Measurements from ENCODE around the gene SCAMP5.

DNA sequence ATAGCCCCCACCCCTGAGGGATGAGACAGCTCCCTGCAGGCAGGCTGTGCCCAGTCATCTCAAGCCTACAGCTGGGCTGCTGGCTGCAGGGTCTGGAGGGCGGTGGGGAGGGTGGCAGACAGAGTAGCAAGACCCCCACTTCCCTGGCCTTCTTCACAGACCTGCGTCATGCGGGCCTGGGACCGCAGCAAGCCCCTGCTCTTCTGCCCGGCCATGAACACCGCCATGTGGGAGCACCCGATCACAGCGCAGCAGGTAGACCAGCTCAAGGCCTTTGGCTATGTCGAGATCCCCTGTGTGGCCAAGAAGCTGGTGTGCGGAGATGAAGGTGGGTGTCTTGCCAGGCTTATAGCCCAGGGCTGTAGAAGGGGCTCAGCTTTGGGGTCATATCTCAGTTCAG is 53.0 kb downstream of the SCAMP5 start:
- TF ChIP-seq ELF1 (CRISPR knock-in tag; IDR thresholded peaks at IDR 0.05) (no peak), HNRNPLL (IDR thresholded peaks at IDR 0.05; ENCODE audit: low read depth, low read length, poor library complexity, severe bottlenecking) (no peak), CBX2 (IDR thresholded peaks at IDR 0.05; ENCODE audit: low read depth, low read length) (no peak), CBX2 (CRISPR knock-in tag; IDR thresholded peaks at IDR 0.05; ENCODE audit: low read depth) (no peak), ZNF644 (CRISPR knock-in tag; IDR thresholded peaks at IDR 0.05; ENCODE audit: low read depth) (no peak), TCF7L2 (IDR thresholded peaks at IDR 0.05; ENCODE audit: low read depth, low read length) (no peak), ZNF292 (CRISPR knock-in tag; IDR thresholded peaks at IDR 0.05; ENCODE audit: borderline replicate concordance, low read depth) (no peak), FOXP1 (IDR thresholded peaks at IDR 0.05) (no peak), FOXP1 (CRISPR knock-in tag; IDR thresholded peaks at IDR 0.05) (no peak), EZH2 (conservative IDR thresholded peaks at IDR 0.05; ENCODE audit: low read depth, low read length) (no peak), ZNF589 (CRISPR knock-in tag; conservative IDR thresholded peaks at IDR 0.05) (no peak), PHF20 (CRISPR knock-in tag; IDR thresholded peaks at IDR 0.05) (no peak), RNF2 (conservative IDR thresholded peaks at IDR 0.05; ENCODE audit: low read depth) (no peak)
- TF ChIP-seq, protein P1, sequence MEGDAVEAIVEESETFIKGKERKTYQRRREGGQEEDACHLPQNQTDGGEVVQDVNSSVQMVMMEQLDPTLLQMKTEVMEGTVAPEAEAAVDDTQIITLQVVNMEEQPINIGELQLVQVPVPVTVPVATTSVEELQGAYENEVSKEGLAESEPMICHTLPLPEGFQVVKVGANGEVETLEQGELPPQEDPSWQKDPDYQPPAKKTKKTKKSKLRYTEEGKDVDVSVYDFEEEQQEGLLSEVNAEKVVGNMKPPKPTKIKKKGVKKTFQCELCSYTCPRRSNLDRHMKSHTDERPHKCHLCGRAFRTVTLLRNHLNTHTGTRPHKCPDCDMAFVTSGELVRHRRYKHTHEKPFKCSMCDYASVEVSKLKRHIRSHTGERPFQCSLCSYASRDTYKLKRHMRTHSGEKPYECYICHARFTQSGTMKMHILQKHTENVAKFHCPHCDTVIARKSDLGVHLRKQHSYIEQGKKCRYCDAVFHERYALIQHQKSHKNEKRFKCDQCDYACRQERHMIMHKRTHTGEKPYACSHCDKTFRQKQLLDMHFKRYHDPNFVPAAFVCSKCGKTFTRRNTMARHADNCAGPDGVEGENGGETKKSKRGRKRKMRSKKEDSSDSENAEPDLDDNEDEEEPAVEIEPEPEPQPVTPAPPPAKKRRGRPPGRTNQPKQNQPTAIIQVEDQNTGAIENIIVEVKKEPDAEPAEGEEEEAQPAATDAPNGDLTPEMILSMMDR (CRISPR knock-in tag; IDR thresholded peaks at IDR 0.05), result no peak
- TF ChIP-seq, protein P2, sequence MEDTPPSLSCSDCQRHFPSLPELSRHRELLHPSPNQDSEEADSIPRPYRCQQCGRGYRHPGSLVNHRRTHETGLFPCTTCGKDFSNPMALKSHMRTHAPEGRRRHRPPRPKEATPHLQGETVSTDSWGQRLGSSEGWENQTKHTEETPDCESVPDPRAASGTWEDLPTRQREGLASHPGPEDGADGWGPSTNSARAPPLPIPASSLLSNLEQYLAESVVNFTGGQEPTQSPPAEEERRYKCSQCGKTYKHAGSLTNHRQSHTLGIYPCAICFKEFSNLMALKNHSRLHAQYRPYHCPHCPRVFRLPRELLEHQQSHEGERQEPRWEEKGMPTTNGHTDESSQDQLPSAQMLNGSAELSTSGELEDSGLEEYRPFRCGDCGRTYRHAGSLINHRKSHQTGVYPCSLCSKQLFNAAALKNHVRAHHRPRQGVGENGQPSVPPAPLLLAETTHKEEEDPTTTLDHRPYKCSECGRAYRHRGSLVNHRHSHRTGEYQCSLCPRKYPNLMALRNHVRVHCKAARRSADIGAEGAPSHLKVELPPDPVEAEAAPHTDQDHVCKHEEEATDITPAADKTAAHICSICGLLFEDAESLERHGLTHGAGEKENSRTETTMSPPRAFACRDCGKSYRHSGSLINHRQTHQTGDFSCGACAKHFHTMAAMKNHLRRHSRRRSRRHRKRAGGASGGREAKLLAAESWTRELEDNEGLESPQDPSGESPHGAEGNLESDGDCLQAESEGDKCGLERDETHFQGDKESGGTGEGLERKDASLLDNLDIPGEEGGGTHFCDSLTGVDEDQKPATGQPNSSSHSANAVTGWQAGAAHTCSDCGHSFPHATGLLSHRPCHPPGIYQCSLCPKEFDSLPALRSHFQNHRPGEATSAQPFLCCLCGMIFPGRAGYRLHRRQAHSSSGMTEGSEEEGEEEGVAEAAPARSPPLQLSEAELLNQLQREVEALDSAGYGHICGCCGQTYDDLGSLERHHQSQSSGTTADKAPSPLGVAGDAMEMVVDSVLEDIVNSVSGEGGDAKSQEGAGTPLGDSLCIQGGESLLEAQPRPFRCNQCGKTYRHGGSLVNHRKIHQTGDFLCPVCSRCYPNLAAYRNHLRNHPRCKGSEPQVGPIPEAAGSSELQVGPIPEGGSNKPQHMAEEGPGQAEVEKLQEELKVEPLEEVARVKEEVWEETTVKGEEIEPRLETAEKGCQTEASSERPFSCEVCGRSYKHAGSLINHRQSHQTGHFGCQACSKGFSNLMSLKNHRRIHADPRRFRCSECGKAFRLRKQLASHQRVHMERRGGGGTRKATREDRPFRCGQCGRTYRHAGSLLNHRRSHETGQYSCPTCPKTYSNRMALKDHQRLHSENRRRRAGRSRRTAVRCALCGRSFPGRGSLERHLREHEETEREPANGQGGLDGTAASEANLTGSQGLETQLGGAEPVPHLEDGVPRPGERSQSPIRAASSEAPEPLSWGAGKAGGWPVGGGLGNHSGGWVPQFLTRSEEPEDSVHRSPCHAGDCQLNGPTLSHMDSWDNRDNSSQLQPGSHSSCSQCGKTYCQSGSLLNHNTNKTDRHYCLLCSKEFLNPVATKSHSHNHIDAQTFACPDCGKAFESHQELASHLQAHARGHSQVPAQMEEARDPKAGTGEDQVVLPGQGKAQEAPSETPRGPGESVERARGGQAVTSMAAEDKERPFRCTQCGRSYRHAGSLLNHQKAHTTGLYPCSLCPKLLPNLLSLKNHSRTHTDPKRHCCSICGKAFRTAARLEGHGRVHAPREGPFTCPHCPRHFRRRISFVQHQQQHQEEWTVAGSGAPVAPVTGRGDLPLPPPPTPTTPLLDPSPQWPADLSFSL (CRISPR knock-in tag; IDR thresholded peaks at IDR 0.05), result no peak
- TF ChIP-seq, protein P3, sequence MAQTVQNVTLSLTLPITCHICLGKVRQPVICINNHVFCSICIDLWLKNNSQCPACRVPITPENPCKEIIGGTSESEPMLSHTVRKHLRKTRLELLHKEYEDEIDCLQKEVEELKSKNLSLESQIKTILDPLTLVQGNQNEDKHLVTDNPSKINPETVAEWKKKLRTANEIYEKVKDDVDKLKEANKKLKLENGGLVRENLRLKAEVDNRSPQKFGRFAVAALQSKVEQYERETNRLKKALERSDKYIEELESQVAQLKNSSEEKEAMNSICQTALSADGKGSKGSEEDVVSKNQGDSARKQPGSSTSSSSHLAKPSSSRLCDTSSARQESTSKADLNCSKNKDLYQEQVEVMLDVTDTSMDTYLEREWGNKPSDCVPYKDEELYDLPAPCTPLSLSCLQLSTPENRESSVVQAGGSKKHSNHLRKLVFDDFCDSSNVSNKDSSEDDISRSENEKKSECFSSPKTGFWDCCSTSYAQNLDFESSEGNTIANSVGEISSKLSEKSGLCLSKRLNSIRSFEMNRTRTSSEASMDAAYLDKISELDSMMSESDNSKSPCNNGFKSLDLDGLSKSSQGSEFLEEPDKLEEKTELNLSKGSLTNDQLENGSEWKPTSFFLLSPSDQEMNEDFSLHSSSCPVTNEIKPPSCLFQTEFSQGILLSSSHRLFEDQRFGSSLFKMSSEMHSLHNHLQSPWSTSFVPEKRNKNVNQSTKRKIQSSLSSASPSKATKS (CRISPR knock-in tag; IDR thresholded peaks at IDR 0.05), result no peak

Data from HepG2 (cell line).